HG03066 (cell line): ENCODE results near the gene SKI.
A peak's percentile ranks its signal among the peaks of the same experiment; 100 is the strongest.

Experiments used
- ATAC-seq: cut with Tn5 transposase; IDR thresholded peaks from one replicate; pipeline ENCODE4 v1.9.1; 2021; ENCODE audit warnings: low read depth; ENCODE audit not compliant: unreplicated experiment

SKI gene

DNA sequence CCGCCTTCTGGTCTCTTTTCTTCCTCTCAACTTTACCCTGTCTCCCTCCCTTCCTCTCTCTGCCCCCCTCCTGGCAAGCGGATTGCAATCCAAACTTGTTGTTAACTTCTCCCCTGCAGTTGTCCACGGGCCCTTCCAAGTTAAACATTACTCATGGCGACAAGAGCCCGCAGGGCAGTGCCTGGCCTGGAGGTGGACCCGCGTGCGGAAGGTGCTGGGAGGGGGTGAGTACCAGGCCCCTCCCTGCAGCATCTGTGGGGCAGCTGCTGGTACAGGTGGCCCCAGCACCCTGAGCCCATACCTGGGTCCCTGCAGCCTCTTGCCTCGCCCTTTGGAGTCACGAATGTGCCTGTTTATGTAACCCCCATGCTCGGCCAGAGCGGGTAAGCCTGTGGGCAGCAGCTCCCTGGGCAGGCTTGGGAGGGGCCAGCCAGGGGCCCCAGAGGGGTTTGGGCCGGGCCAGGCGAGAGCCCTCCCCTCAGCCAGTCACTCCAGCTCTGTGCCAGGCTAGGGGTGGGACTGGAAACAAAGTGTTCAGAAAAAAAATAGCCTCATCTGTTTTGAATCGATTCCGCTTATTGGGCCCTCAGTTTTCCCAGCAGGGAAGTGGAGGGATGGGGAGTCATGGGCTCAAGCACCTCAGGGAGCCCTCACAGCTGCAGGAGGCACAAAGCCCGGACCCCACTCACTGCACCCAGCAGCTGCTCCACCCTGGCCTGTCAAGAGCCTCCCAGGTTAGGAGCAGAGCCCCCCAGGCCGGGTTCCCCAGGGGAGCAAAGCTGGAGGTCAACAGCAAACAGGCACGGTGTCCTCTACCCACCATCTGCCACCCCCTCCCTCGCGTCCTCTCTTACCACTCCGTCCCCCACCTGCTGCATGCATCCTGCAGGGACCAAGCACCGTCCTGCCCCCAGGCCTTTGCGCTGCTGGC, 19.5 kb upstream of the SKI start:
- no peak for ATAC-seq

DNA sequence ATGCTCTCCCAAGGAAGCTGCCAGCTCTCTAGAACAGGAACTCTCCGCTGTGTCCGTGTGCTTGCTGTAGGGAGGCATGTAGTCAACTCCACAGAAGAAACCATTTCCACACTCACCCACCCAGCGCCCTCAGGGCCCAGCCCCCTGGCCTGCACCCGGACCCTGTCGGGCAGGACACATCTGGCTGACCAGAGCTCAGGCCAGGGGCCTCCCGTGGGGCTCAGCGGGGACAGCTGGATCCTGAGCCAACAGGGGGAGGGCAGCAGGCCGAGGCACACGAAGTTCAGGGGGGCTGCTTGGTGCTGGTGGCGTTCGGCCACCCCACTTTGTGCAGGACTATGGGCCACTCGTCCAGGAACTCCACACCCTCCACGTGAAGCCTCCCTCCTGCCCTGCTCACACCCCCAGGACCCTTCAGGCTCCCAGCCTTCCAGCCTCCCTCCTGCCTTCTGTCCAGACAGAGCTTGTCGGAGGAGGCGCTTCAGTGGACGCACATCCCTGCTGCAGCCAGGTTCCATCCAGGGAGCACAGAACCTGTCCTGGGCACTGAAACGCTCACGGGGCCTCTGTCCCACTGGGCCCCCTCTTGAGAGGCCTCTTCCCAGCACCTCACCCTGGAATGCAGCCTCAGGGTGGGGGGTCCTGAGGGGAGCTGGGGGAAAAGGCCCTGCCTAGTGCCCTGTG, 18.6 kb upstream of the SKI start:
- no peak for ATAC-seq

DNA sequence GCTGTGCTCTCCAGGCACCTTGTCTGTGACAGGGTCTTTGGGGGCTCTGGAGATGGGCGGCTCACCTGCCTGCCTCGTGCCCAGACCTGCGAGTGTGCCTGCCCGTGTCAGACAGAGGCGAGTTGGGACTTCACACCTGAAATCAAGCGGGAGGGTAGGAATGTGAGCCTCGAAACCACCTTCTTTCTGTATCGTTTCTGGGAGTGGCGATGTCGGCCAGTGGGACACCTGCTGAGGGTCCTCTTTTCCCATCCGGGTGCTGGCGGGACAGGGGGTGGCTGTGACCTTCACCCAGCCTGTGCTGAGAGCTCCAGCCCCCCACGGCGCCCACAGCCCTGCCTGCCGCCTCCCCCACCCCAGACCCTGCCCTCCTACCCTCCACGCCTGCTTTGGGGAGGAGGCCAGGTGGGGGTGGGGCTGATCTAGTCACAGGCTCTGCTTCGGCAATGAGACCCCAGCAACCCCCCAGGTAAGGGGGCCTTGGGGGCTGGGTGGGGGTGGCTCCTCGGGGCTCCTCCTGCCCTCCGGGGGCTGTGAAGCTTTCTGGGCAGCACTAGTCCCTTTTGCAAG, 17.9 kb upstream of the SKI start:
- no peak for ATAC-seq

DNA sequence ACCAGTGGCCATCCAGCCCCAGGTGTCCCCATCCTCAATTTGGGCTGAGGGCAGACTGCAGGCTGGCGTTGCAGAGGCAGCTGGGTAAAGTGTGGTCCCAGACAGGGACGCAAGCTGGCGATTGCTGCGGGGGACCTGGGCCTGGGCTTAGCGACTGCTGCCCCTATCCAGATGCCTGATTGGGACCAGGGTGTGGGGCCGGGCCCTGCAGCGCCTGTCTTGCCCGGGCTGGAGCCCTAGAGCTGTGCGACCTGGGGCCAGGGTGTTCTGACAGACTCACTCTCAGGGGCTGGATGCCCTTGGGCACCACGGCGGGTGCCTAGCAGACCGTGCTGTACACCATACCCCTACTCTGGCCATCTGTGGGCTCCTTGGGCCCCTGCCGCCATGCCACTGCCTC, 17.3 kb upstream of the SKI start:
- ATAC-seq, result no peak

DNA sequence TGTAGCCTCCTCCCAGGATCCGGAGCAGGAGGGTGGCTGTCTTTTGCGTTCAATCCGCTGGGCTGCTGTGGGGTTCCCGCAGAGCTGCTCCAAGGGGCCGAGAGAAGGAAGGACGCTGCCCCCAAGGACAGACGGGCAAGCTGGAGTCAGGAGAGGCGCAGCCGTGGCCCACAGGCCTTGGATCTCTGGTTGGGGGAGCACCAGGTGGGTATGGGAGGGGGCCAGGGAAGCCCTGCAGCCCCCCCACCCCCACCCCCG, 15.9 kb upstream of the SKI start:
- no peak for ATAC-seq

DNA sequence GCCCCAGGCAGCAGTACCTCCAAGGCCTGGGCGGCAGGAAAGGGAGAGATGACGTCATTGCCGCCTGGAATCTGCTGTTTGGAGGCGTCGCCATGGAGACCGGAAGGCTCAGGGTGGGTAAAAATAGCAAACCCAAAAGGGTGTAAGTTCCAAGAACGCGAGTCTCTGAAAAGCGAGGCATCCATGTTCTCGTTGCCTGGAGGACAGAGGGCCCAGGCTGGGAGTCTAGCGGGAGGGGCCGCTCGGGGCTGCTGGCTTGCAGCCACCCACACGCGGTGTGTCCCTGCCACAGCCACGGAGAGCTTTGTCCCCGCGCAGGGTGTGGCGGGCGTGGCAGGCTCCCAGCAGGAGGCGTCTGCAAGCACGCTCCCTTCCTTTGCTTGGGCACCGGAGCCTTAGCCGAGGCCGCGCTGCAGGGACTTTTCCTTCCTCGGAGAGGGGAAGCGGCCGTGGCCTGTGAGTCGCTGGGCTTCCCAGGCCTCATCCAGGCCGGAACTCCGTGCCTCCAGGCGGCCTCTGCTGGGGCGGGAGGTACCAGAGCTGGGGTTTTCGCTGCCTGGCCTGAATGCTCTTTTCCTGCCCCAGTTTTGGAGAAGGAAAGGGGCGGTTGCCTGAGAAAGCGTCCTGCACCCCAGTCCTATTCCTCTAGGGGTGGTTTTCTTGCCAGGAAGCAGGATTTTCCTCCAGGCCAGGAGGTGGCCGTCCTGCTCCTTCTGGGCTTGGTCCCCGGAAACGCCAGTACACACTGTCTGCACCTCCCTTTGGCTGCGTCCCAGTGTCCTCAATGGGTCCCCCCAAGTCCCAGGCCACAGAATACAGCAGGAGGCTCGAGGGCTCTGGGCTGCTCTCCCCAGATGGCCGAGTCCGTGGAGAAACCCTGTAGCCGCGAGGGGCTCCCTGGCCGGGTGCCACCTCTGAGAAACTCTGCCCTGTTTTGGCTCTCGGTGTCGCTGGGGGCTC, 15.3 kb upstream of the SKI start:
- ATAC-seq, result no peak

DNA sequence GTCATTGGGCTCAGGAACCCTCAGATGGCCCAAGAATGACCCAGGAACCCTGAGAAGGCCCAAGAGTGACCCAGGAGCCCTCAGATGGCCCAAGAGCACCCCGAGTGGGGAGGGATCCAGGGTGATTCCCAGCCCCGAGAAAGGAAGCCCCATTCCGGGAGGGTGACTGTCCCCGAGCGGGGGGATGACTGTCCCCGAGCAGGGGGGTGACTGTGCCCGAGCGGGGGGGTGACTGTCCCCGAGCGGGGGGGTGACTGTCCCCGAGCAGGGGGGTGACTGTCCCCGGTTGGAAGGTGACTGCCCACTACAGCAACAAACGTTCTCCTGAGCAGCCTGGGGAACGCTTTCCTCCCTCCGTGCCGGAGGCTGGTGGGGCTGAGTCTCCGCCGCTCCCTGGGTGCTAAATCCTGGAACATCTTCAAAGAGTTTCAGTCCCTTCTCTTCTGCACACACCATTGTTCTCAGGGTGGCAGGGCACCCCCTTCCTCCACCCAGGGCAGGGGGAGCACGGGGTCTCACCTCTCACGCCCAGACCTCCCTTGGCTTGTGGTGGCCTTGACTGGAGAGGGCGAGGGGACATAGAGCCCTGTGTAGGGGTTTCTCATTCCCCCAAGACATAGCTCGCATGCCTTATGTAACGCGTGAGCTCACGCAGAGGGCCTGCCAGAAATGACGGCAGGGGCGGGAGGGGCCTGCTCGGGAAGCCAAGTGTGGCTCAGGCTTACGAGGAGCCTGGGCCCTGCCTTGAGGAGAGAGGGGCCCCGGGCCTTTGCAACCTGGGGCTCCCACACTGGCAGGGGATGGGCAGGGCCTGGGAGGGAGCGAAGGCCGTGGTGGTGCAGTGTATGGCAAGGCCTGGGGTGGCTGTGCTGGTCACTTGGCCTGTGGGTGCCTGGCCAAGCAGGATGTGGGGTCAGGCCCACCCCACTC, 14.3 kb upstream of the SKI start:
- ATAC-seq, result no peak

DNA sequence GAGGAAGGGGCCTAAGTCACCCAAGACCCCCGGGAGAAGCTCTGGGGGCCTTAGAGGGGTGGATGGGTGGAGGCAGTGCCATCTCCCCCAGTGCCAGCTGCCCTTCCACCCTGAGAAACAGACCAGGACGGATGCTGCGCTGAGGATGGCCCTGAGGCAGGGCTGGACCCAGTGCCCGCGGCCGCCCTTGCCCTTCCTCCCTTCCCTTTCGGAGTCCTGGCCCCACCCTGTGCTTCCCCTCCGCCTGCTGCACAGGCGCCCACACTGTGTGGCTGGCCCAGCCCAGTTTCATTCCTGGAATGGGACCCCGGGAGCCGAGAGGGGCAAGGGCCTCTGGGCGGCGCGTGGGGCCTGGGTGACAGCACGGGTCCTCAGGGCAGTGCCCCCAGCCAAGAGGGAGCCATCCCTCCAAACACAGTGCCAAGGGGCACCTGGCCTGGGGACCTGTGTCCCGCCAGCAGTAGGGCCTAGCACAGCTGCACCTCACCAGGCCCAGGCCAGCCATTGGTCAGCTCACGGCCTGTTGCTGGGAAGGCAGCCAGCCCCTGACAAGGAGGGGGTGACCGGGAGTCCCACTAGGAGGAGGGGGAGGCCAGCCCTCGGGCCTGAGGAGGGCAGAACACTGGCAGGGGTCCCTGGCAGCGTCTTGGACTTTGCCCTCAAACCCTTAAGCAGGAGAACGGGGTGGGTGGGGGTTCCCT, 13.4 kb upstream of the SKI start:
- no peak for ATAC-seq

DNA sequence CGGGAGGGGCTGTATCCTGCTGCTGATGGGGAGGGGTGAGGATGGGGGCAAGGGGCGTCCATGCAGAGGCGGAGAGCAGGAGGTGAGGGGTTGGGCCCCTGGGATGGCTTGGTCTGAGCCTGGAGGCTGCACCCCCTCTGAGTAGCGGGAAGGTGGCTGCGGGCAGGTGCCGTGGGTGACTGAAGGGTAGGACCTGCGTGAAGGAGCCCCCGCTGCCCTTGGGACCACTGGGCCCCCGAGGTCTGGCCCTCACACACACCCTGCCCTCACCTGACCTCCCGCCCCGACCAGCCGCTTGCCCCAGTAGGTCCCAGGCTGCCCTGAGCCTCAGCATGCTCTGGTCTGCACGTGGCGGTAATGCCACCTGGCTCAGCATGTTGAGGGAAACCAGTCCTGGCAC, 12.8 kb upstream of the SKI start:
- ATAC-seq, result no peak

DNA sequence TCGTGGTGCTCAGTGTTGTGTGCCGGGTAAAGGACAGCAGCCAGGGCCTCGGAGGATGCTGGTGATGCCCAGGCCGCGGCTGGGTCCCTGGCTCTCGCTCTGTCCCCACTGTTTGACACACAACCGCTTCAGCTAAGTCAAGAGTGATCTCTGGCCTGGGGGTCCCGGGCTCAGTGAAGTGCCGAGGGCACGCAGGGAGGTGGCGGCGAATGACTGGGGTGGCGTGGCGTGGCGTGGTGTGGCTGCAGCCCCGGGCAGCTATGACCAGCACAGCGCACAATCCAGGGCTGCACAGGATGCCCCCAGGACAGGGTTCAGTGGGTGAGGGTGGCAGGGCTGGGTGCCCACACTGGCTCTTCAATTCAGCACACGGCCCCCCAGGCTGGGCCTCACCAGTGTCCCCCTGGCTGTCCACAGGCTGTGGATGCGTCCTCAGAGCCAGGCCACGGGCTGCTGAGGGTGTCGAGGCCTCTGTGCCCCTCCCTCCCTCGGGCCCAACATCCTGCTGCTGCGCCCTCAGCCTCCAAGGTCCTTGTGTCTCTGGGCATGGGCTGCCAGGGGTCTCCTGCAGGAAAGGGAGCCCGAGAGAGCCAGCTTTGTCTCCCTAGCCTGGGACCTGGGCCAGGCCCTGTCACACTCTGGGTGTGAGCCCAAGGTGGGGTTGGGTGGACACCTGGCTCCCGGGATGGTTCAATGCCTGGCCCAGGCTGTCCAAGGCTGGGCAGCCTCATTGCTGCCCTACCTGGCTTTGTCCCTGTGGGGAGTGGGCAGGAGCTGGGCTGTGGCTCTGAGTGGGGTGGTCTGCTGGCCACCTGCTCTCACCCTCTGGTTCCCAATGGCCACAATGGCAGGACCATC, 12.0 kb upstream of the SKI start:
- no peak for ATAC-seq

DNA sequence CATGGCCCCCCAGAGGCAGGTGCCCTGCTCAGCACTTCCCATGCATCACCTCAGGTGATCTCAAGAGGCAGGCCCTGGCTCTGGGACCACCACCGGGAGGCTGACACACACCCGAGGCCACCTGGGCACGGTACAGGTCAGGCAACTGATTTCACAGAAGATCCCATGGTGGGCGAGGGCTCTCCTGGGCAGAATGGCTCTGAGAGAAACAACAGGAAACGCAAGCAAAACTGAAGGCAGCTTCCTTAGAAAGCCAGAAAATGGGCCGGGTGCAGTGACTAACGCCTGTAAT, 11.4 kb upstream of the SKI start:
- no peak for ATAC-seq

DNA sequence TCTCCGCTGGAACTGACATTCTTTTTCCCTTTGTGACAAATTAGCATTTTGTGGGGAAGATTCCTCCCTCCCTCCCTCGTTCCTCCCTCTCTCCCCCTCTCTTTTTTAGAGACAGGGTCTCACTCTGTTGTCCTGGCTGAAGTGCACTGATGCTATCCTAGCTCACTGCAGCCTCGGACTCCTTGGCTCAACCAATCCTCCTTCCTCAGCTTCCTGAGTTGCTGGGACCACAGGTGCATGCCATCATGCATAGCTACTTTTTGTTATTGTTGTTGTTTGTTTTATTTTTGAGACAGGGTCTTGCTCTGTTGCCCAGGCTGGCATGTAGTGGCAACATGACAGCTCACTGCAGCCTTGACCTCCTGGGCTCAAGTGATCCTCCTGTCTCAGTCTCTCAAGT, 6.8 kb upstream of the SKI start:
- ATAC-seq, result no peak

DNA sequence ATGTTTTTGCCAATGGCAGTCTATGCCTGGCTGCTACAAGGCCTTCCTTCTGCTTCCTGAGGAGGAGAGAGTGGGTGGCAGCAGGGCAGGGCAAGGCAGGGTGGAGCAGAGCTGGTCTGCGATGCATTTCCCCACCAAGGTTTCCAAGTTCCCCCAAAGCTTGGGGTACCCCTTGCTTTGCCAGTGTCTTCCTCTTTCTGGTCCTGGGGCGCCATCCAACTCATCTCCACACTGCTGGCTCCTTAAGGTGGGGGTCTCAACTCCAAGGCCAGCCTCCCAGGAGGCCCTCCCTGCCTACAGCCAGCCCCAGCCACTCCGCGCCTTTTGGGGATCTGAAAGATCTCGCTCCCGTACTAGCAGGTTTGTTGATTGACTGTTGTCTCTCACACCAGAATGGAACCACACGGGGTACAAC, 3.9 kb upstream of the SKI start:
- ATAC-seq, result no peak

DNA sequence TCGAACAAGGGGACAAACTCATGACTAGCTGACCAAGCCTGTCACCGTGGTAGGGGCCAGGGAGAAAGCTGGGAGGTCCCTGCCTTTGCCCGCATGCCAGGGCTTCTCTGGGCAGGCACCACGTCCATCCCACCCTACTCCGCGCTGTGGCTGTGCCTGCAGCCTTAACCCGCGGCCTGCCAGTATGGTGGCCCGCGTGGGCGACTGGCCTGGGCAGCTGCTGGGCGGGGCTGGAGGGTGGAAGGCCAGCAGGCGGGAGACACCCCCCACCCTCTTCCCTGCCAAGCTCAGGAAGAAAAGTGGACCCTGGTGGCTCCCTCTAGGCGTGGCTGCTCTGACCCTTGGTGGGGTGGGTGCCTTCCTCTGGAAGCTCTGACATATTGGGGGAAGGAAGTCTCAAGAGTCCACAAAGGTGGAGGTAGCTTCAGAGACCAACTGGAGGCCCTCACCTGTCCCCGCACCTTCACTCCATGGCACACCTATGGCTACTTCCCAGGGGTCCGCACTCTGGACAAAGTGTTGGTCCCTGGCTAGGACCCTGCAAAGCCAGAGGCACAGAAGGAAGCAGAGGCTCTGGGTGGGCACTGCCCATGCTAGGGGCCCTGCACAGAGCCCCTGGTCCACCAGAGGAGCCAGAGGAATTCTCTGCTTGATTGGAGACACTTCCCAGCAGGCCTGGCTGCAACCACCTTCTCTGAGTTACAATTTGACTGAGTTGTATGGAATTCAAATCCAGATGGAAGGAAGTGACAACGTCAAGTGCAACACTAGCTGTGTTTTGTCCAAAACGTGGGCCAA, 3.3 kb upstream of the SKI start:
- ATAC-seq, result no peak

DNA sequence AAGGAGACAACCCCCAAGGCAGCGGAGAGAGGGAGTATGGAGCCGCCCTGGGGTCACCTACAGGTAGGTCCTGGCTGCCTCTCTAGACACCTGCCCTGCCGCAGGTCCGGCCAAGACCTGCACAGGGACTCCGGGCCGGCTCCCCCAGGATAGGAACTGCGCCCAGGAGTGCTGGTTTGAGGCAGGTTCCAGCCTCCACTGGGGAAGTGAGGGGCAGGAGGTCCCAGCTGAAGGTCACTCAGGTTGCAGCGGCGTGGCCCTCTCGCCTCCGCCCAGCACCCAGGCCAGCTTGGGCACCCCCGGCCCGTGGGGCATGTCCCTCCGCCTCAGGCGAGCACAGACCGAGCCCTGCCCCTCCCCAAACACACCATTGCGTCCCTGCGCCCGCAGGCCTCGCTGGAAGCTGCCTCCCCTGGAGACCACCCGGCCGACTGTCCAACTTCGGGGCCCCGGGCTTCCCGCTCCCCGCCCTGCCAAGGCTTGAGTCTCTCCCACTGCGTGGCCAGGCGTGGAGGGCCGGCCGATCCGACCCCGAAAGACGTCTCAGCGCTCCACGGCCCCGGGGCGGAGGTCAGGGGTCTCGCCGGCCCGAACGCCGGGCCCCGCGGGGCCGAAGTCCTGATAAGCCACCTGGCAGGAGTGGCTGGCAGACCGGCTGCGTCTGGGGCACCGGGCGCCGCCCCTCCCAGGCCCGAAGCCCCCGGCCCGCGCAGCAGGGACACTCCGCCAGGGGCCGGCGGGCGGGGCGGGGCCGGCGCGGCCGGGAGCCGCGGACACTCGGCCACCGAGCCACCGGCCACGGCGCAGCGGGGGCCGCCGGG, 1.4 kb upstream of the SKI start:
- peak; percentile 5 for ATAC-seq

DNA sequence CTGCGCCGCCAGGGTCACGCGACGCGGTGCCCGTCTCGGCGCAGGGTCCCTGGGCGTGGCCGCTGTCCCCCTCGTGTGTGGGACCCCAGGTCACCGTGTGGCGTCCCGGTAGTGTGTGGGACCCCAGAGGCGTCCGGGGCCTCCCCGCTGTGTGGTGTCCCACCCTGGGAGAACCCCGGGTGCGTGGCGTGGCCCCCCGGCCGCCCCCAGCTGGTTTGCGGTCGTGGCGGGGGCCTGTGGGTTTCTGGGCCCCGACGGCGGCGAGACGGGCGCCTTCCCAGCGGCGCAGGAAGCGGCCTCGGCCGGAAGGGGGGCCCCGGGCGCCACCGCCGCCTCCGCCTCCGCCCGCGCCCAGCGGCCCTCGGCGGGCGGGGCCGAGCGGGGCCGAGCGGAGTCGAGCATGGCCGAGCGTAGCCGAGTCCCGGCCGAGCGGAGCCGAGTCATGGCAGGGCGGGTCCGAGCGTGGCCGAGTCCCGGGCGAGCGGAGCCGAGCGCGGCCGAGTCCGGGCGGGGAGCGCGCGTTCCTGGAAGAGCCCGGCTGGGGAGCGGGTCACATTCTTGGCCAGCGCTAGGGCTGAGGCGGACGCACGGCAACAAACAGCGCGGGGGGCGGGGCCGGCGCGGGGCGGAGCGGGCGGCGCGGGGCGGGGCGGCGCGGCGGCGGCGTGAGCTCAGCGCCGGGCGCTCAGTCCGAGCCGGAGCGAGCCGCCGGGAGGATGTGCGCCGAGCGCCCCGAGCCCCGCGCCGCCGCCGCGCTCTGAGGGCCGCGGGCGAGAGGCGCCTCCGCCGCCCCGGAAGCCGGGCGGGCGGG, 568 bp upstream of the SKI start:
- ATAC-seq, result peak; percentile 83
